ENCODE data around the gene TRMT10B.

Gene TRMT10B

GRCh38 chr9:37707748-37708147 is 45.9 kb upstream of the TRMT10B start:
- Histone ChIP-seq H3F3A (ENCODE audit: insufficient read depth, low read length) (no peaks in the 10 kb centered on the region), H3K27ac (ENCODE audit: low read depth, low read length, poor library complexity, severe bottlenecking) (no peak overlapping the region), H3K9me2 (ENCODE audit: low read depth, low read length) (no peaks in the 10 kb centered on the region), H3K9ac (ENCODE audit: low read length) (no peak overlapping the region), H3K9me3 (ENCODE audit: low read length) (no peaks in the 10 kb centered on the region), H2AFZ (ENCODE audit: low read length) (no peak overlapping the region), H3K4me1 (ENCODE audit: insufficient read depth, low read length, severe bottlenecking) (no peaks in the 10 kb centered on the region), H4K20me1 (ENCODE audit: insufficient read depth, low read length) (no peaks in the 10 kb centered on the region), H3K4me2 (ENCODE audit: low read length) (no peak overlapping the region), H3K36me3 (ENCODE audit: insufficient read depth, low read length) (no peaks in the 10 kb centered on the region), H3K79me2 (ENCODE audit: insufficient read depth, low read length) (no peaks in the 10 kb centered on the region), H3K27me3 (ENCODE audit: insufficient read depth, low read length) (no peaks in the 10 kb centered on the region; the same call in 1 of the 2 replicates), H3K4me3 (ENCODE audit: low read depth, low read length, poor library complexity, severe bottlenecking) (no peak overlapping the region)
- TF ChIP-seq CTCF (IDR thresholded peaks at IDR 0.05; ENCODE audit: low read length) (no peak), EZH2 (IDR thresholded peaks at IDR 0.05; ENCODE audit: borderline replicate concordance, low read length) (no peak)

GRCh38 chr9:37710046-37710445 is 43.6 kb upstream of the TRMT10B start:
- H3K4me2 ChIP-seq (ENCODE audit: low read length), result no peak overlapping the region
- no peak overlapping the region for H3K9ac ChIP-seq (ENCODE audit: low read length)
- no peaks in the 10 kb centered on the region for H3F3A ChIP-seq (ENCODE audit: insufficient read depth, low read length)
- no peaks in the 10 kb centered on the region for H3K79me2 ChIP-seq (ENCODE audit: insufficient read depth, low read length)
- no peaks in the 10 kb centered on the region; the same call in 1 of the 2 replicates for H3K27me3 ChIP-seq (ENCODE audit: insufficient read depth, low read length)
- no peak overlapping the region for H2AFZ ChIP-seq (ENCODE audit: low read length)
- H3K27ac ChIP-seq (ENCODE audit: low read depth, low read length, poor library complexity, severe bottlenecking), result no peak overlapping the region
- no peaks in the 10 kb centered on the region for H3K9me2 ChIP-seq (ENCODE audit: low read depth, low read length)
- H4K20me1 ChIP-seq (ENCODE audit: insufficient read depth, low read length), result no peaks in the 10 kb centered on the region
- H3K4me1 ChIP-seq (ENCODE audit: insufficient read depth, low read length, severe bottlenecking), result no peaks in the 10 kb centered on the region
- no peaks in the 10 kb centered on the region for H3K36me3 ChIP-seq (ENCODE audit: insufficient read depth, low read length)
- H3K4me3 ChIP-seq (ENCODE audit: low read depth, low read length, poor library complexity, severe bottlenecking), result no peak overlapping the region
- H3K9me3 ChIP-seq (ENCODE audit: low read length), result no peaks in the 10 kb centered on the region
- TF ChIP-seq EZH2 (IDR thresholded peaks at IDR 0.05; ENCODE audit: borderline replicate concordance, low read length), result no peak
- TF ChIP-seq CTCF (IDR thresholded peaks at IDR 0.05; ENCODE audit: low read length), result no peak

GRCh38 chr9:37715260-37715659 is 38.3 kb upstream of the TRMT10B start:
- TF ChIP-seq EZH2 (IDR thresholded peaks at IDR 0.05; ENCODE audit: borderline replicate concordance, low read length) (no peak), CTCF (IDR thresholded peaks at IDR 0.05; ENCODE audit: low read length) (no peak)
- no peak overlapping the region for H3K9ac ChIP-seq (ENCODE audit: low read length)
- no peaks in the 10 kb centered on the region for H3K9me3 ChIP-seq (ENCODE audit: low read length)
- H3K9me2 ChIP-seq (ENCODE audit: low read depth, low read length), result no peaks in the 10 kb centered on the region
- H3K36me3 ChIP-seq (ENCODE audit: insufficient read depth, low read length), result no peaks in the 10 kb centered on the region
- no peak overlapping the region for H3K27ac ChIP-seq (ENCODE audit: low read depth, low read length, poor library complexity, severe bottlenecking)
- H3K4me1 ChIP-seq (ENCODE audit: insufficient read depth, low read length, severe bottlenecking), result no peaks in the 10 kb centered on the region
- H3F3A ChIP-seq (ENCODE audit: insufficient read depth, low read length), result no peaks in the 10 kb centered on the region
- no peaks in the 10 kb centered on the region for H3K27me3 ChIP-seq (ENCODE audit: insufficient read depth, low read length)
- no peak overlapping the region for H3K4me2 ChIP-seq (ENCODE audit: low read length)
- no peak overlapping the region for H3K4me3 ChIP-seq (ENCODE audit: low read depth, low read length, poor library complexity, severe bottlenecking)
- no peaks in the 10 kb centered on the region for H4K20me1 ChIP-seq (ENCODE audit: insufficient read depth, low read length)
- no peak overlapping the region for H2AFZ ChIP-seq (ENCODE audit: low read length)
- H3K79me2 ChIP-seq (ENCODE audit: insufficient read depth, low read length), result no peaks in the 10 kb centered on the region

Measured in OCI-LY1 (cell line).